ENCODE measurements around the gene MUSK.
A peak's percentile ranks its signal among the peaks of the same experiment; 100 is the strongest.

MUSK gene

DNA sequence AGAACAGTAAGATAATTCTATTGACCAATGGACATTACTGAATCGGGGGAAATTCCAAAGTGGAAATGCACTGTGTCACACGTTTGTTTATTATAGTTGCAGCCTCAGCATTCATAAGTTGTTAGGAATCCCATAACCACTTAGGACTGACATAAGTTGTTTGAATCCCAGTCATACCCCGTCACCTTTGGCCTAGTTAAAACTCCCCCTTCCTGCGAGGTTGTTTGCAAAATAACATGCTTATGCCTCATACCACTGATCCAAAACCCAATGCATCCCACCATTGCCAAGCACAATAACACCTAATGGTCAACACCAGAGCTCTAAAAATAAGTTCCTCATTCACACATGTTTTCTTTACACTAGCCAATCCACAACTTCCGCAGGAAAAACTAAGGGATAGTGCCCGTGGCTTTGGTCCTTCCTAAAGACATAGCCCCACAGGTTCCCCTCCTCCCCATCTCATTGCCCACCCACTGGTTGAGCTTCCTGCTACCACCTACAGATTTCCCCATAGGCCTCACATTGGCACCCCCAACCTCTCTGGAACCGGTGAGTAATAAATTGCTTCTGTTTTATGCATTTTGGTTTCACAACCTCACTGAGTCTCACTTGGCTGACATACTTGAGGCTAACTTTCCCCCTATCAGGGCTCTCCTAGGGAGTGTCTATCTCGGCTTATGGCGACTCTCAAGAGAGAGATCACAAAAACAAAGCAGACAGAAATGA, 42.3 kb upstream of the MUSK start:
- H3K27me3 ChIP-seq (ENCODE audit: insufficient read depth, poor library complexity, severe bottlenecking): no peaks in the 10 kb centered on the region
- DNase-seq (ENCODE audit: low spot score) (no peak), ATAC-seq (ENCODE audit: low read depth) (peak; percentile 25; the same call in 1 of the 3 replicates)
- no peaks in the 10 kb centered on the region for H3K36me3 ChIP-seq (ENCODE audit: low read depth)
- TF ChIP-seq CTCF (IDR thresholded peaks at IDR 0.05; ENCODE audit: poor library complexity, severe bottlenecking): no peak
- H3K27ac ChIP-seq (ENCODE audit: poor library complexity, severe bottlenecking): no peak overlapping the region
- no peaks in the 10 kb centered on the region for H3K4me1 ChIP-seq (ENCODE audit: insufficient read depth, poor library complexity, severe bottlenecking)
- no peaks in the 10 kb centered on the region for H3K9me3 ChIP-seq (ENCODE audit: severe bottlenecking)
- H3K4me3 ChIP-seq (ENCODE audit: severe bottlenecking): no peak overlapping the region

GRCh38 chr9:110635589-110635988, 33.0 kb upstream of the MUSK start:
- Histone ChIP-seq H3K4me3 (ENCODE audit: severe bottlenecking) (no peak overlapping the region), H3K27me3 (ENCODE audit: insufficient read depth, poor library complexity, severe bottlenecking) (no peaks in the 10 kb centered on the region), H3K27ac (ENCODE audit: poor library complexity, severe bottlenecking) (no peak overlapping the region), H3K36me3 (ENCODE audit: low read depth) (no peaks in the 10 kb centered on the region), H3K4me1 (ENCODE audit: insufficient read depth, poor library complexity, severe bottlenecking) (no peaks in the 10 kb centered on the region), H3K9me3 (ENCODE audit: severe bottlenecking) (peaks cover 21% of the 10 kb centered on the region)
- ATAC-seq (ENCODE audit: low read depth) (no peak), DNase-seq (ENCODE audit: low spot score) (no peak)
- no peak for TF ChIP-seq CTCF (IDR thresholded peaks at IDR 0.05; ENCODE audit: poor library complexity, severe bottlenecking)

DNA sequence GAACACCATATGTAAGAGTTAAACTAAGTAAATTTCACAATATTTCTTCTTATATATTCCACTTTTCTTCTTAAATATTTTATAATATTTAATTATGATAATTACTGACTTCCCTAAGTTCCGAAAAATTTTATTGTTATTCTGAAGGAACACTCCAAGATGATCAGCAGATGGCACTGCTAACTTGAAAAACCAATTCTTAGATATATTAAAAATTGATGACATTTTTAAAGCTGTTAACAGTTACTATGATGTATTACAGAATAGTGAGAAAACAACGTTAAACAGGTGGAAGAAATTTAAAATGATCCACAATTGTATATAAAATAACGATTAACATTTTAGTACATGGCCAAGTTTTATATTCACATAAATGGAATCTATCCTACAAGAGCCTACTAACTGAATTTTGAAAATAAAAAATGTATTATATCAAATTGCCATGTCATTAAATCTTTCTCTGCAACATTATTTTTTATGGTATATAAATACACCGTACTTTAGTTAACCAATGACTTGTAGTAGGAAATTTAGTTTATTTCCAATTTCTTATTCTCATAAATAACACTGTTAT, 30.1 kb upstream of the MUSK start:
- H3K27ac ChIP-seq (ENCODE audit: poor library complexity, severe bottlenecking): no peak overlapping the region
- peaks cover 8% of the 10 kb centered on the region for H3K4me1 ChIP-seq (ENCODE audit: insufficient read depth, poor library complexity, severe bottlenecking)
- no peaks in the 10 kb centered on the region for H3K36me3 ChIP-seq (ENCODE audit: low read depth)
- H3K9me3 ChIP-seq (ENCODE audit: severe bottlenecking): peaks cover 21% of the 10 kb centered on the region
- no peak for ATAC-seq (ENCODE audit: low read depth)
- no peak overlapping the region for H3K4me3 ChIP-seq (ENCODE audit: severe bottlenecking)
- peak; percentile 80 for TF ChIP-seq CTCF (IDR thresholded peaks at IDR 0.05; ENCODE audit: poor library complexity, severe bottlenecking)
- DNase-seq (ENCODE audit: low spot score): no peak
- H3K27me3 ChIP-seq (ENCODE audit: insufficient read depth, poor library complexity, severe bottlenecking): no peaks in the 10 kb centered on the region

GRCh38 chr9:110640736-110641135, 27.9 kb upstream of the MUSK start:
- no peak overlapping the region for H3K27ac ChIP-seq (ENCODE audit: poor library complexity, severe bottlenecking)
- no peak overlapping the region for H3K4me3 ChIP-seq (ENCODE audit: severe bottlenecking)
- ATAC-seq (ENCODE audit: low read depth) (no peak), DNase-seq (ENCODE audit: low spot score) (no peak)
- peaks cover 8% of the 10 kb centered on the region for H3K4me1 ChIP-seq (ENCODE audit: insufficient read depth, poor library complexity, severe bottlenecking)
- no peaks in the 10 kb centered on the region for H3K36me3 ChIP-seq (ENCODE audit: low read depth)
- no peak for TF ChIP-seq CTCF (IDR thresholded peaks at IDR 0.05; ENCODE audit: poor library complexity, severe bottlenecking)
- H3K27me3 ChIP-seq (ENCODE audit: insufficient read depth, poor library complexity, severe bottlenecking): no peaks in the 10 kb centered on the region
- H3K9me3 ChIP-seq (ENCODE audit: severe bottlenecking): peaks cover 2% of the 10 kb centered on the region

DNA sequence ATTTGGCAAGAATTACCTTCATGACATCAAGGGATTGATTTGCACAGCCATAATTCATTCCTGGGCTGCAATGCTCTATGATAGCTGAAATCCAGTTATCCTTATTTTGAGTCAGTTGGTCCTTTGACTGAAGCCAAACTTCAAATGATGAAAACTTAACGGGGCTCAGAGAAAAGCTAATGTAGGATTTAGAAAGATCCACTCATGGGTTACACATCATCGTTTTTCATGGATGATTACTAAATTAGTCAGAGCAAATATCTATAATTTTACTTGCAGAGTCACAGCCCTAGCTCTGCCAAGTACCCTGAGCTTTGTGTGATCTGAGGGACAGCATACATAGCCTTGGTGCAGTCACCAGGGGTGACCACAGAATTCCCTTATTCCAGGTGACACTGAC, 27.3 kb upstream of the MUSK start:
- H3K27me3 ChIP-seq (ENCODE audit: insufficient read depth, poor library complexity, severe bottlenecking): no peaks in the 10 kb centered on the region
- ATAC-seq (ENCODE audit: low read depth): peak; percentile 80

More for the DNA sequence above, 27.3 kb upstream of the MUSK start:
- Histone ChIP-seq H3K36me3 (ENCODE audit: low read depth) (no peaks in the 10 kb centered on the region), H3K27ac (ENCODE audit: poor library complexity, severe bottlenecking) (no peak overlapping the region), H3K4me1 (ENCODE audit: insufficient read depth, poor library complexity, severe bottlenecking) (peaks cover 8% of the 10 kb centered on the region), H3K4me3 (ENCODE audit: severe bottlenecking) (no peak overlapping the region), H3K9me3 (ENCODE audit: severe bottlenecking) (no peaks in the 10 kb centered on the region)
- TF ChIP-seq CTCF (IDR thresholded peaks at IDR 0.05; ENCODE audit: poor library complexity, severe bottlenecking): no peak
- DNase-seq (ENCODE audit: low spot score): no peak

Measured in RWPE2 (cell line).